ENCODE data around the gene TSHB. TPM values are rescaled to one million over a fixed set of nuclear protein-coding genes. Genes with fewer than 3 reads are reported as not detected.

The TSHB gene
- total and polyA plus RNA-seq, 7 donors = not detected

DNA sequence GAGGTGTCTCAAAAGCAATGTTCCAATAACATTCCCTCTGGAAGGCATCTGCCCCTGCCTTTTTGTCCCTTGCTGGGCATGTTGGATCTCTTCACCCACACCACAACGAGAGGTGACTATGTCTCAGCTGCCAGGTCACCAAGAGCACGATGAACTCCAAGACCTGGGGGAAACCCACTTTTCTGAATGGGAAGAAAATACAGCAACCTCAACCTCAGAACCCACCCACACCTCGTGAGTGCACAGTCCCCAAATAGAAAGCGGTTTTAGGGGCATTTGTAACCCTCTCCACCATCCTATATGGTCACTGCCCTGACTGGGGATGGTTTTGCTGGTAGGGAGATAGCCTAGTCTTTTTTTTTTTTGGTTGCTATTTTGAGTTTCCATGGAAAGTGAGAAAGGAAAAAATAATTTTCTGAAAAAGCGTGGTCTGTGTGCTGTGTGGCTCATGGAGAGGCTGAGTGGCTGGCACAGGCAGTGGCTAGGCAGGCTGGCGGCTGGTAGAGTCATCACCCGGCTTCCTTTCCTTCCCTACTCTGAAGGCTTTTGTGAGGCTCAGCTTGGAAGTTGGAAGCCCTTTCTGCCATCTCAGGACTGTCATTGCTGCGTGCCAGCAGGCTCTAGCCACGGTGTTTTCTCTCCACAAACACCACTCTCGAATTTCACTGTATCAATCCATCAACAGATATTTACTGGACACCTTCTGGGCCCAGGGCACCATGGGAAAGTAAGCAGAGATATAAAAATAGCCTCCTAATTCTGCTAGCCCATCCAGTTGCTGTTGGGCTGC, 43.9 kb downstream of the TSHB start:
- no peak for DNase-seq
- ATAC-seq = peak; percentile 38 to 82 (median 64)
- 41 to 53% (median 44%) methylated on average over 10 of the region's 10 CpGs for WGBS, 3 donors
- intact Hi-C loops (cut with DNase I) = no loop called here
- Histone ChIP-seq H3K4me3 (no peak overlapping the region), H3K27ac (peak overlapping the region; percentile 50), H3K36me3 (ENCODE audit: insufficient read depth in 1 of 2, low read depth in 1 of 2) (no peaks in the 10 kb centered on the region), H3K4me1 (peaks cover 16% of the 10 kb centered on the region), H3K9me3 (no peaks in the 10 kb centered on the region), H3K27me3 (ENCODE audit: insufficient read depth in 3 of 3, low read length in 2 of 3) (no peaks in the 10 kb centered on the region)
- TF ChIP-seq, protein P1, sequence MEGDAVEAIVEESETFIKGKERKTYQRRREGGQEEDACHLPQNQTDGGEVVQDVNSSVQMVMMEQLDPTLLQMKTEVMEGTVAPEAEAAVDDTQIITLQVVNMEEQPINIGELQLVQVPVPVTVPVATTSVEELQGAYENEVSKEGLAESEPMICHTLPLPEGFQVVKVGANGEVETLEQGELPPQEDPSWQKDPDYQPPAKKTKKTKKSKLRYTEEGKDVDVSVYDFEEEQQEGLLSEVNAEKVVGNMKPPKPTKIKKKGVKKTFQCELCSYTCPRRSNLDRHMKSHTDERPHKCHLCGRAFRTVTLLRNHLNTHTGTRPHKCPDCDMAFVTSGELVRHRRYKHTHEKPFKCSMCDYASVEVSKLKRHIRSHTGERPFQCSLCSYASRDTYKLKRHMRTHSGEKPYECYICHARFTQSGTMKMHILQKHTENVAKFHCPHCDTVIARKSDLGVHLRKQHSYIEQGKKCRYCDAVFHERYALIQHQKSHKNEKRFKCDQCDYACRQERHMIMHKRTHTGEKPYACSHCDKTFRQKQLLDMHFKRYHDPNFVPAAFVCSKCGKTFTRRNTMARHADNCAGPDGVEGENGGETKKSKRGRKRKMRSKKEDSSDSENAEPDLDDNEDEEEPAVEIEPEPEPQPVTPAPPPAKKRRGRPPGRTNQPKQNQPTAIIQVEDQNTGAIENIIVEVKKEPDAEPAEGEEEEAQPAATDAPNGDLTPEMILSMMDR (IDR thresholded peaks at IDR 0.05) = no peak

DNA sequence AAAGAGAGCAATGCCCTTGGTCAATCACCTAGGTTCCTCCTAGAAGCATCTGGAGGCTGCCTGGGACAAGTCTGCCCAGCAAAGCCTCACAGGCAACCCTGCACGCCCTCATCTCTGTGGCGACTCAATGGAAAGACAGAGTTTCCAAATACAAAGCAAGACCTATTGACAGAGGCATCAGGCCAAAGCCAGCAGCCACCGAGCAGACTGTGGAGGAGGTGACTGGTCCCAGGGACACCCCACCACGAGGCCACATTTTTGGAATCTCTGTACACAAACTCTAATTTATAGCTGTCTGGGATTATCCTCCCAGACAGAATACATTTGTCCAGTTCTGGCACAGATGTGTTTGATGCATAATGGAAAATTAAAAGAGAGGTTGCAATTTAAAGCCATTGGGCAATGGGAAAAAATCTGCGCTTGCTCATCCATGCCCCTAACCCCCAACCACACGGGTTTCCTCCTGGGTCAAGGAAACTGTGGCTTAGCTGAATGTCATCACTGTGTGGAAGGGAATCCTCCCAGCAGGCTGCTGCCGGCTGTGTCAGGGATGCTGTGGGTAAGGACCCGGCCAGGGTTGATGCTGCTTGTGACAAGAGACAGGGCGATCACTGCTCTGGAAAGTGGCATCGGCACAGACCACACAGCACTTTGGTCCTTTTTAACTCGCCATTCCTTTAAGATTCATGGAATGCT, 45.4 kb downstream of the TSHB start:
- intact Hi-C loops (cut with DNase I) = no loop called here
- Histone ChIP-seq H3K9me3 (no peaks in the 10 kb centered on the region), H3K27ac (no peak overlapping the region), H3K4me1 (peaks cover 8% of the 10 kb centered on the region), H3K4me3 (no peak overlapping the region), H3K27me3 (ENCODE audit: insufficient read depth in 3 of 3, low read length in 2 of 3) (no peaks in the 10 kb centered on the region), H3K36me3 (ENCODE audit: insufficient read depth in 1 of 2, low read depth in 1 of 2) (no peaks in the 10 kb centered on the region)
- 70 to 76% (median 74%) methylated on average over 11 of the region's 11 CpGs for WGBS, 3 donors
- TF ChIP-seq, protein P1 (IDR thresholded peaks at IDR 0.05) = no peak
- ATAC-seq (no peak), DNase-seq (no peak)

DNA sequence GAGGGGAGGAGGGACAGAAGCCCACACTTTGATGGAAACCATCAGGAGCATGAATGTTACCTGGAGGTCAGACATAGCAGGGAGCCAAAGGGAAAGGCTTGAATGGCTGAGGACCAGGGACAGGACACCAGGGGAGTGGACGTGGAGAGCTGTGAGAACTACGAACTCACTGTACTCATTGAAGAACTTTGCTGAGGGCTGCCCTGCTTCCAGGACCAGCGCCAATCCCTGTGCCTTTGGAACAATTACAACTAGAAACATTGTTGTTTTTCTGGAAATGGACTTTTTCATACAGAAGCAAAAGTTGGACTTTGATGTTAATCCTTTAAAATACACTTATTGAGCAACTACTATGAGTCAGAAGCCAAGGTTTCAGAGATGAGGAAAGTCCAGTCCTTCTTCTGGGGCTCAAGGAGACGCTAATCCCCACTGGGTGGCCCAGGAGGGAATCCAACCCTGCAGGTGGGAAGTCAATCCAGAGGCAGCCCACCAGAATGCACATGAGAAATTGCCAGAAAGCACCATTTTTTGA, 46.8 kb downstream of the TSHB start:
- no peak for DNase-seq
- H3K27me3 ChIP-seq (ENCODE audit: insufficient read depth in 3 of 3, low read length in 2 of 3) = no peaks in the 10 kb centered on the region
- no peaks in the 10 kb centered on the region for H3K9me3 ChIP-seq
- no peak for ATAC-seq
- WGBS, 3 donors = 63 to 87% (median 77%) methylated on average over 4 of the region's 4 CpGs
- intact Hi-C loops (cut with DNase I) = no loop called here
- no peaks in the 10 kb centered on the region for H3K36me3 ChIP-seq (ENCODE audit: insufficient read depth in 1 of 2, low read depth in 1 of 2)
- H3K27ac ChIP-seq = no peak overlapping the region
- TF ChIP-seq, protein P1 (IDR thresholded peaks at IDR 0.05) = no peak
- H3K4me3 ChIP-seq = no peak overlapping the region
- H3K4me1 ChIP-seq = peaks cover 8% of the 10 kb centered on the region

DNA sequence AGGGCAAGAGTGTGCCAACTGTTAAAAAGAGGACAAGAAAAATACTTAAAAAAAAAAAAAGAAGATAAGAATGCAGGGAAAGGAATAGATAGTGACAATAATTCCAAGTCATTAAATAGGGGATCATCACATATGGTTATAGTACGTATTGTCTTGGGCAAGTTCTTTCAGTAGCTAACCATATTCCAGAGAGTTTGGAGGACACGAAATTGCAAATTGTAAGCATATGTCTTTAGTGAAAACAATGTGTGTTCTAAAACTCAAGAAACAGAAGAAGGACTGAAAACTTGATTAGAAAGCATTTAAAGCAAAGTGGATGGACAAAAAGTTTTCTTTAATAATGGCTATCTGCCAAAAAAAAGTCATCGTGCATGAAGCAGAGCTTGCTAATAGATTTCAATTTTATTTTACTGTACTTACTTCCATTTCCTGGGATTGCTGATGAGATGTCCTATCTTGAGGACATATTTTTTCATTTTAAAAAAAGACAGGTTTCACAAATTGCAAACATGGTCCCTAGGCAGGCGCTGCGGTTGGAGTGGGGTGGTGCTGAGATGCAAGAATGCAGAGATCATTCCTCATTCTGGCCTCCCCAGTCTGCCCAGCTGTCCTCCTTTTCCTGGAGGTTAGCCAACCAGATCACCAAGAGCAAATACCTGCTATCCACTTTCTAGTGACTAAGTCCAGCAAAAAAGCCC, 47.8 kb downstream of the TSHB start:
- TF ChIP-seq, protein P1 (IDR thresholded peaks at IDR 0.05) = no peak

More for the DNA sequence above, 47.8 kb downstream of the TSHB start:
- Histone ChIP-seq H3K4me3 (no peak overlapping the region), H3K27ac (no peak overlapping the region), H3K4me1 (peaks cover 8% of the 10 kb centered on the region), H3K36me3 (ENCODE audit: insufficient read depth in 1 of 2, low read depth in 1 of 2) (no peaks in the 10 kb centered on the region), H3K27me3 (ENCODE audit: insufficient read depth in 3 of 3, low read length in 2 of 3) (no peaks in the 10 kb centered on the region), H3K9me3 (no peaks in the 10 kb centered on the region)
- ATAC-seq = no peak
- DNase-seq = no peak
- WGBS, 3 donors = 76 to 79% (median 76%) methylated on average over 5 of the region's 5 CpGs
- intact Hi-C loops (cut with DNase I) = no loop called here

Data from psoas muscle (tissue), 8 donors.